Left renal pelvis (tissue), 4 donors: ENCODE results near the gene MACROH2A1. TPM values are rescaled to one million over a fixed set of nuclear protein-coding genes. Genes with fewer than 3 reads are reported as not detected.

Experiments
- DNase-seq, 4 donors: peaks; one replicate each; pipeline ENCODE4 v3.0.0-alpha.2; 2013; ENCODE audit warnings: low read depth in 4 of 4, low spot score in 3 of 4
- polyA plus RNA-seq, 4 donors: library from polyadenylated mRNA; unstranded; fragments of 120-200 nt; gene quantifications; one replicate each; pipeline ENCODE4 v1.2.1, GENCODE V29; 2013; ENCODE audit not compliant: insufficient read length in 4 of 4

The MACROH2A1 gene
- polyA plus RNA-seq, 4 donors, result 140 to 243 (median 214) TPM

GRCh38 chr5:135335031-135335828 is 63.8 kb downstream of the MACROH2A1 start:
- DNase-seq, result no peak

GRCh38 chr5:135333732-135334515 is 65.1 kb downstream of the MACROH2A1 start:
- no peak for DNase-seq

- DNase-seq, result peak in 2 of 4 donors; percentile 35 to 37
Measured at GRCh38 chr5:135332519-135333150, 66.4 kb downstream of the MACROH2A1 start.

- no peak for DNase-seq
Measured at GRCh38 chr5:135331612-135332011, 67.4 kb downstream of the MACROH2A1 start.

- DNase-seq, result no peak
Measured at GRCh38 chr5:135330798-135331096, 68.3 kb downstream of the MACROH2A1 start.

- no peak for DNase-seq
Measured at GRCh38 chr5:135329913-135330797, 68.9 kb downstream of the MACROH2A1 start.

- no peak for DNase-seq
Measured at GRCh38 chr5:135329066-135329912, 69.7 kb downstream of the MACROH2A1 start.

- DNase-seq, result no peak
Measured at GRCh38 chr5:135328128-135328687, 70.8 kb downstream of the MACROH2A1 start.

GRCh38 chr5:135327429-135328127 is 71.5 kb downstream of the MACROH2A1 start:
- no peak for DNase-seq

- DNase-seq, result peak in 2 of 4 donors; percentile 31 to 43
Measured at GRCh38 chr5:135326296-135327254, 72.5 kb downstream of the MACROH2A1 start.

GRCh38 chr5:135324897-135325650 is 74.0 kb downstream of the MACROH2A1 start:
- no peak for DNase-seq

- DNase-seq, result no peak
Measured at GRCh38 chr5:135324160-135324559, 74.9 kb downstream of the MACROH2A1 start.

- no peak for DNase-seq
Measured at GRCh38 chr5:135323701-135324132, 75.3 kb downstream of the MACROH2A1 start.

GRCh38 chr5:135323227-135323626 is 75.8 kb downstream of the MACROH2A1 start:
- DNase-seq, result no peak

GRCh38 chr5:135322744-135323143 is 76.3 kb downstream of the MACROH2A1 start:
- DNase-seq, result no peak

GRCh38 chr5:135322271-135322670 is 76.8 kb downstream of the MACROH2A1 start:
- DNase-seq, result no peak
